Loucy (cell line): ENCODE results near the gene LCMT1.

Experiments used
- EZH2phosphoT487 ChIP-seq: fragments of 200-600 bp; IDR thresholded peaks from 2 replicates; pipeline ENCODE4 v1.6.1; 2018; ENCODE audit warnings: antibody characterized with exemption, mild to moderate bottlenecking, moderate library complexity, borderline replicate concordance
- TF ChIP-seq, protein P1 (sequence below): fragments of 200-600 bp; sonication (generic); conservative IDR thresholded peaks from 2 replicates; pipeline ENCODE4 v1.5.1; 2014; ENCODE audit warnings: mild to moderate bottlenecking, antibody characterized with exemption, low read length

DNA sequence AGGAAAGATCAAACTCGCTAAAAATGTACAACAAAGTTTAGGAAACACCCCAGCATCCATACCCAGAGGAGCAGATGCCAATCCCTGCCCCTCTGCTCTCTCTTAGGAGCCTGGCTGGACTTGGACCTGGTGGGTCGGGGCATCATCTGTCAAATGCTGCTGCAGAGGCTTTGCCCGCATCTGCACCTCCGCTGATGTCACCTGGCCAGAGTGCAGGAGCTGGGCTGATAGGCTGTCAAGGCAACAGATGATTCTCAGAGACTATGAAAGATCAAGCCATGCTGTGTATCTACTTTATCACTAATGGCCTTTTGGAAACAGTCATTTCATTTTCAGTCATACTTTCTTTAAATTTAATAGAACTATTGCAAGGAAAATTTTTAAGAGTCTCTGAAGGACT lies 15.9 kb upstream of the LCMT1 start:
- TF ChIP-seq, protein P1, sequence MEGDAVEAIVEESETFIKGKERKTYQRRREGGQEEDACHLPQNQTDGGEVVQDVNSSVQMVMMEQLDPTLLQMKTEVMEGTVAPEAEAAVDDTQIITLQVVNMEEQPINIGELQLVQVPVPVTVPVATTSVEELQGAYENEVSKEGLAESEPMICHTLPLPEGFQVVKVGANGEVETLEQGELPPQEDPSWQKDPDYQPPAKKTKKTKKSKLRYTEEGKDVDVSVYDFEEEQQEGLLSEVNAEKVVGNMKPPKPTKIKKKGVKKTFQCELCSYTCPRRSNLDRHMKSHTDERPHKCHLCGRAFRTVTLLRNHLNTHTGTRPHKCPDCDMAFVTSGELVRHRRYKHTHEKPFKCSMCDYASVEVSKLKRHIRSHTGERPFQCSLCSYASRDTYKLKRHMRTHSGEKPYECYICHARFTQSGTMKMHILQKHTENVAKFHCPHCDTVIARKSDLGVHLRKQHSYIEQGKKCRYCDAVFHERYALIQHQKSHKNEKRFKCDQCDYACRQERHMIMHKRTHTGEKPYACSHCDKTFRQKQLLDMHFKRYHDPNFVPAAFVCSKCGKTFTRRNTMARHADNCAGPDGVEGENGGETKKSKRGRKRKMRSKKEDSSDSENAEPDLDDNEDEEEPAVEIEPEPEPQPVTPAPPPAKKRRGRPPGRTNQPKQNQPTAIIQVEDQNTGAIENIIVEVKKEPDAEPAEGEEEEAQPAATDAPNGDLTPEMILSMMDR, result no peak
- no peak for TF ChIP-seq EZH2phosphoT487
